Activated CD8-positive, alpha-beta T cell treated with anti-CD3 and anti-CD28 coated beads, Interleukin-2, amount 10 ng/mL, durations not matched to agents 7 days and 5 days (primary cell): Measurements from ENCODE around the gene RAB22A. TPM values are rescaled to one million over a fixed set of nuclear protein-coding genes. Genes with fewer than 3 reads are reported as not detected.

Source experiments
- ATAC-seq: fragments of 150-1000 bp; cut with Tn5 transposase; one replicate; pipeline ENCODE4 v1.10.0; 2021; ENCODE audit warnings: moderate library complexity
- CTCF ChIA-PET: fragments of 350-600 bp; sonication (Branson Sonifier 250); formaldehyde crosslinking; loops from one replicate; lab custom pipeline; 2021; ENCODE audit warnings: antibody characterized with exemption; lab: Charles Lee
- POLR2A ChIA-PET: fragments of 350-600 bp; sonication (Branson Sonifier 250); formaldehyde crosslinking; loops from one replicate; lab custom pipeline; 2021; ENCODE audit warnings: antibody characterized with exemption; lab: Charles Lee
- DNase-seq: peaks from one replicate; pipeline ENCODE4 v3.0.0-alpha.2; 2020
- H3K27ac Mint-ChIP-seq: one replicate; pipeline ENCODE4 v1.8.0; 2021; ENCODE audit warnings: mild to moderate bottlenecking, mixed read lengths
- H3K27me3 Mint-ChIP-seq: one replicate; pipeline ENCODE4 v1.8.0; 2021; ENCODE audit warnings: low read depth, mixed read lengths
- H3K36me3 Mint-ChIP-seq: one replicate; pipeline ENCODE4 v1.8.0; 2021; ENCODE audit warnings: low read depth, mixed read lengths
- H3K4me1 Mint-ChIP-seq: one replicate; pipeline ENCODE4 v1.8.0; 2021; ENCODE audit warnings: low read depth, mixed read lengths
- H3K4me3 Mint-ChIP-seq: one replicate; pipeline ENCODE4 v1.8.0; 2021; ENCODE audit warnings: mild to moderate bottlenecking, mixed read lengths
- H3K9me3 Mint-ChIP-seq: one replicate; pipeline ENCODE4 v1.8.0; 2022; ENCODE audit warnings: mixed read lengths; ENCODE audit not compliant: insufficient read depth
- total RNA-seq, 2 experiments: library from RNA; stranded (reverse); gene quantifications; one replicate each; pipeline ENCODE4 v1.2.3, GENCODE V29; 2021

The RAB22A gene
- total RNA-seq, 2 experiments from 2014 or later = 16.0 to 17.3 TPM

GRCh38 chr20:58389968-58390658 lies 80.6 kb downstream of the RAB22A start:
- Mint-ChIP-seq H3K27ac (peak overlapping the region; percentile 95), H3K4me3 (peak overlapping the region; percentile 88), H3K4me1 (peaks cover 43% of the 10 kb centered on the region), H3K36me3 (peaks cover 45% of the 10 kb centered on the region), H3K9me3 (no peaks in the 10 kb centered on the region), H3K27me3 (peaks cover 6% of the 10 kb centered on the region)
- CTCF ChIA-PET = interaction anchor here (1.5 to 1.7 kb wide), 2 partner anchors 58 to 153 kb away, joined by 8 to 10 read pairs; no protein-coding TSS in a partner anchor
- ATAC-seq = no peak
- no peak for DNase-seq
- POLR2A ChIA-PET = interaction anchor here (0.7 to 1.8 kb wide), 7 partner anchors 9 to 262 kb away, joined by 3 to 14 read pairs (median 7); partner anchors contain the start of genes RAB22A and STX16

DNA sequence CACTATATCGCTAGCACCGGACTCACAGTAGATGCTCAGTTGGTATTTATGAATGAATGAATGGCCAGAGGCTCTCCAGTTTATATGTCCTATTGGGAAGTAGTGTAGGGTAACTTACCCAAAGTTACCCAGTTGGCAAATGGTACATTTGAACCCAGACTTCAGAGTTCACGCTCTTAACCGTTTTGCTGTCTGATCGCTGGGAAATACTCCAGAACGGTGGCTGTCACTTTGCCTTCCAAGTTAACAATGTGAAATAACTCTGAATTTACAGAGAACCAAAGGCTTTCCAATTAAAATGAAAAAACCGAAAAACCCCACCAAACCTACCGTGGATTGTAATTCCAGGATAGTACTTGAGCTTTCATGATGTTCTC lies 81.1 kb downstream of the RAB22A start:
- Mint-ChIP-seq H3K36me3 (peaks cover 49% of the 10 kb centered on the region), H3K4me3 (peak overlapping the region; percentile 88), H3K4me1 (peaks cover 48% of the 10 kb centered on the region), H3K9me3 (no peaks in the 10 kb centered on the region), H3K27ac (peak overlapping the region; percentile 95), H3K27me3 (peaks cover 6% of the 10 kb centered on the region)
- ATAC-seq = no peak
- no peak for DNase-seq
- POLR2A ChIA-PET = interaction anchor here (0.6 kb wide), 1 partner anchor 1065 kb away, joined by 3 read pairs; no protein-coding TSS in a partner anchor
- CTCF ChIA-PET = no interaction called here

DNA sequence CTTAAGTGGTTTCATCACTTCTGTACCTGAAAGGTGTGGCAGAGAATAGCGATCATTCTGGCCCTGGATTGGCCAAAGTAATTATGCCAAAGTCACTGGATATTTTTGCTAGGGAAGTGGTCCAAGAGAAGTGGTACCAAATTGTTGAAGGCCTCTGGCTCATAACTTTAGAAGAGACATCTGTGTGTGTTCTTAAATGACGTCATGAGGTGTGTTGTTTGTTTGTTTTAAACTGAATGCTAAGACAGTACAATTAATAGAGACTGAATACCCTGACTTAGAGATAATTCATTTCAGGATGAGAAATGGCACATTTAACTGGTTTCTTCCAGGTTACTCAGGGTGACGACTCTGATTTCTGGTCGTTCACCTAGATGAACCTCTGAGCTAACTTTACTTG lies 82.8 kb downstream of the RAB22A start:
- H3K36me3 Mint-ChIP-seq = peaks cover 58% of the 10 kb centered on the region
- POLR2A ChIA-PET = no interaction called here
- peaks cover 59% of the 10 kb centered on the region for H3K4me1 Mint-ChIP-seq
- no peak overlapping the region for H3K4me3 Mint-ChIP-seq
- H3K9me3 Mint-ChIP-seq = no peaks in the 10 kb centered on the region
- H3K27me3 Mint-ChIP-seq = no peaks in the 10 kb centered on the region
- ATAC-seq (no peak), DNase-seq (no peak)
- H3K27ac Mint-ChIP-seq = no peak overlapping the region
- CTCF ChIA-PET = no interaction called here

DNA sequence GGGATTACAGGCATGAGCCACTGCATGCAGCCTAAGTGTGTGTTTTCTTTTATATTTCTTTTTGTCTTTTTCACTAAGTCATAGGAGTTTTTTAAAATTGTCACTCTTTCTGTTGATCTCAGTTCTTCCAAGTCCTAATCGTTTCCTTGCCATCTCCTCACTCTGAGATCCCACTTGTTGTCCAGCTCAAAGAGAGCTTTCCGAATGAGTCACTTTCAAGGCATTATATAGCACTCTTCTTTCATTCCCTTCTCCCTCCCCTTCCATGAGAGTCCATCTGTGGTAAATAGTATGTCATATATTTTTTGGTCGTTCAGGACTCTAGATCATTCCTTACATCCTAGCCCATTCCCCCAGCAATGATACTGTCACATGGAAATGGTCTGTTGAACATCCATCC lies 83.8 kb downstream of the RAB22A start:
- ATAC-seq (no peak), DNase-seq (no peak)
- POLR2A ChIA-PET = no interaction called here
- Mint-ChIP-seq H3K9me3 (no peaks in the 10 kb centered on the region), H3K27ac (no peak overlapping the region), H3K4me1 (peaks cover 67% of the 10 kb centered on the region), H3K4me3 (no peak overlapping the region), H3K36me3 (peaks cover 66% of the 10 kb centered on the region), H3K27me3 (no peaks in the 10 kb centered on the region)
- CTCF ChIA-PET = no interaction called here

DNA sequence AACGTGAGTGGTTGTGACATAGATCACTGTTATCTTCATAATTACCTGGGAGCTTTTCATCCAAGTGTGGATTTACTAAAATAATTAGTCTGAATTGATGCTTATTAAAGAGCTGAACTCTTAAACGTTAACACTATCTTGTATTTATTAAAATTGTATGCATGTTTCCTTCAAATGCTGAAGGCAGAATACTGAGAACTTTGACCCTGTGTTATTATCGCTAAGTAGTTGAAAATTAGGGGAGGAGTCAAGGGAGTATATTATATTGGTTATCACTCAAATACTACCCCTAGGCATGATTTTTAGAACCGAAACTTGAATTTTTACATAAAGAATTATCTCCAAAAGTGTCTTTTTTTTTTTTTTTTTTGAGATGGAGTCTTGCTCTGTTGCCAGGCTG lies 85.3 kb downstream of the RAB22A start:
- Mint-ChIP-seq H3K27me3 (no peaks in the 10 kb centered on the region), H3K4me1 (peaks cover 73% of the 10 kb centered on the region), H3K27ac (no peak overlapping the region), H3K36me3 (peaks cover 72% of the 10 kb centered on the region), H3K9me3 (no peaks in the 10 kb centered on the region), H3K4me3 (no peak overlapping the region)
- POLR2A ChIA-PET = no interaction called here
- CTCF ChIA-PET = no interaction called here
- ATAC-seq (no peak), DNase-seq (no peak)

GRCh38 chr20:58395604-58396003 lies 86.1 kb downstream of the RAB22A start:
- CTCF ChIA-PET = interaction anchor here (1.2 kb wide), 1 partner anchor 47 kb away, joined by 4 read pairs; no protein-coding TSS in a partner anchor

GRCh38 chr20:58397429-58397828 lies 87.9 kb downstream of the RAB22A start:
- ATAC-seq = no peak
- ChIA-PET POLR2A (no interaction called here), CTCF (no interaction called here)
- Mint-ChIP-seq H3K4me3 (no peak overlapping the region), H3K36me3 (peaks cover 48% of the 10 kb centered on the region), H3K27me3 (no peaks in the 10 kb centered on the region), H3K4me1 (peaks cover 59% of the 10 kb centered on the region), H3K27ac (no peak overlapping the region), H3K9me3 (no peaks in the 10 kb centered on the region)
- DNase-seq = no peak

More at GRCh38 chr20:58395604-58396003, 86.1 kb downstream of the RAB22A start:
- H3K27me3 Mint-ChIP-seq = no peaks in the 10 kb centered on the region
- H3K4me1 Mint-ChIP-seq = peaks cover 72% of the 10 kb centered on the region
- no peak for DNase-seq
- no peaks in the 10 kb centered on the region for H3K9me3 Mint-ChIP-seq
- H3K36me3 Mint-ChIP-seq = peaks cover 67% of the 10 kb centered on the region
- H3K27ac Mint-ChIP-seq = no peak overlapping the region
- no peak overlapping the region for H3K4me3 Mint-ChIP-seq
- POLR2A ChIA-PET = no interaction called here
- no peak for ATAC-seq

- DNase-seq (no peak), ATAC-seq (no peak)
- POLR2A ChIA-PET = interaction anchor here (1.7 kb wide), 1 partner anchor 9 kb away, joined by 7 read pairs; the partner anchor contains the start of gene VAPB
- Mint-ChIP-seq H3K9me3 (no peaks in the 10 kb centered on the region), H3K4me3 (no peak overlapping the region), H3K27me3 (no peaks in the 10 kb centered on the region), H3K36me3 (peaks cover 43% of the 10 kb centered on the region), H3K4me1 (peaks cover 53% of the 10 kb centered on the region), H3K27ac (no peak overlapping the region)
- CTCF ChIA-PET = no interaction called here
Observed at GRCh38 chr20:58398254-58398653, 88.7 kb downstream of the RAB22A start.

- Mint-ChIP-seq H3K4me3 (no peak overlapping the region), H3K9me3 (no peaks in the 10 kb centered on the region), H3K27ac (no peak overlapping the region), H3K4me1 (peaks cover 42% of the 10 kb centered on the region), H3K36me3 (peaks cover 31% of the 10 kb centered on the region), H3K27me3 (no peaks in the 10 kb centered on the region)
- no peak for ATAC-seq
- POLR2A ChIA-PET = interaction anchor here (1.7 kb wide), 1 partner anchor 11 kb away, joined by 7 read pairs; the partner anchor contains the start of gene VAPB
- no peak for DNase-seq
- CTCF ChIA-PET = interaction anchor here (0.8 kb wide), 1 partner anchor 41 kb away, joined by 3 read pairs; no protein-coding TSS in a partner anchor
Observed at GRCh38 chr20:58399926-58400325, 90.4 kb downstream of the RAB22A start.

GRCh38 chr20:58401162-58401561 lies 91.6 kb downstream of the RAB22A start:
- DNase-seq = no peak
- H3K27me3 Mint-ChIP-seq = no peaks in the 10 kb centered on the region
- H3K27ac Mint-ChIP-seq = no peak overlapping the region
- no peaks in the 10 kb centered on the region for H3K9me3 Mint-ChIP-seq
- POLR2A ChIA-PET = no interaction called here
- peaks cover 25% of the 10 kb centered on the region for H3K36me3 Mint-ChIP-seq
- ATAC-seq = no peak
- H3K4me3 Mint-ChIP-seq = no peak overlapping the region
- CTCF ChIA-PET = interaction anchor here (1.2 kb wide), 1 partner anchor 12 kb away, joined by 7 read pairs; the partner anchor contains the start of gene VAPB
- H3K4me1 Mint-ChIP-seq = peaks cover 32% of the 10 kb centered on the region

- POLR2A ChIA-PET = no interaction called here
- no peak overlapping the region for H3K4me3 Mint-ChIP-seq
- CTCF ChIA-PET = no interaction called here
Observed at GRCh38 chr20:58402305-58402704, 92.8 kb downstream of the RAB22A start.

GRCh38 chr20:58402827-58403226 lies 93.3 kb downstream of the RAB22A start:
- Mint-ChIP-seq H3K27ac (no peak overlapping the region), H3K4me3 (no peak overlapping the region), H3K4me1 (peaks cover 27% of the 10 kb centered on the region), H3K9me3 (no peaks in the 10 kb centered on the region), H3K27me3 (no peaks in the 10 kb centered on the region), H3K36me3 (peaks cover 15% of the 10 kb centered on the region)
- ChIA-PET POLR2A (no interaction called here), CTCF (no interaction called here)
- DNase-seq (no peak), ATAC-seq (no peak)

More at GRCh38 chr20:58402305-58402704, 92.8 kb downstream of the RAB22A start:
- H3K4me1 Mint-ChIP-seq = peaks cover 25% of the 10 kb centered on the region
- no peaks in the 10 kb centered on the region for H3K27me3 Mint-ChIP-seq
- H3K9me3 Mint-ChIP-seq = no peaks in the 10 kb centered on the region
- DNase-seq (no peak), ATAC-seq (no peak)
- no peak overlapping the region for H3K27ac Mint-ChIP-seq
- H3K36me3 Mint-ChIP-seq = peaks cover 19% of the 10 kb centered on the region
